ENCODE data around the gene MEGF8. TPM values are rescaled to one million over a fixed set of nuclear protein-coding genes. Genes with fewer than 3 reads are reported as not detected.

Gene MEGF8, protein sequence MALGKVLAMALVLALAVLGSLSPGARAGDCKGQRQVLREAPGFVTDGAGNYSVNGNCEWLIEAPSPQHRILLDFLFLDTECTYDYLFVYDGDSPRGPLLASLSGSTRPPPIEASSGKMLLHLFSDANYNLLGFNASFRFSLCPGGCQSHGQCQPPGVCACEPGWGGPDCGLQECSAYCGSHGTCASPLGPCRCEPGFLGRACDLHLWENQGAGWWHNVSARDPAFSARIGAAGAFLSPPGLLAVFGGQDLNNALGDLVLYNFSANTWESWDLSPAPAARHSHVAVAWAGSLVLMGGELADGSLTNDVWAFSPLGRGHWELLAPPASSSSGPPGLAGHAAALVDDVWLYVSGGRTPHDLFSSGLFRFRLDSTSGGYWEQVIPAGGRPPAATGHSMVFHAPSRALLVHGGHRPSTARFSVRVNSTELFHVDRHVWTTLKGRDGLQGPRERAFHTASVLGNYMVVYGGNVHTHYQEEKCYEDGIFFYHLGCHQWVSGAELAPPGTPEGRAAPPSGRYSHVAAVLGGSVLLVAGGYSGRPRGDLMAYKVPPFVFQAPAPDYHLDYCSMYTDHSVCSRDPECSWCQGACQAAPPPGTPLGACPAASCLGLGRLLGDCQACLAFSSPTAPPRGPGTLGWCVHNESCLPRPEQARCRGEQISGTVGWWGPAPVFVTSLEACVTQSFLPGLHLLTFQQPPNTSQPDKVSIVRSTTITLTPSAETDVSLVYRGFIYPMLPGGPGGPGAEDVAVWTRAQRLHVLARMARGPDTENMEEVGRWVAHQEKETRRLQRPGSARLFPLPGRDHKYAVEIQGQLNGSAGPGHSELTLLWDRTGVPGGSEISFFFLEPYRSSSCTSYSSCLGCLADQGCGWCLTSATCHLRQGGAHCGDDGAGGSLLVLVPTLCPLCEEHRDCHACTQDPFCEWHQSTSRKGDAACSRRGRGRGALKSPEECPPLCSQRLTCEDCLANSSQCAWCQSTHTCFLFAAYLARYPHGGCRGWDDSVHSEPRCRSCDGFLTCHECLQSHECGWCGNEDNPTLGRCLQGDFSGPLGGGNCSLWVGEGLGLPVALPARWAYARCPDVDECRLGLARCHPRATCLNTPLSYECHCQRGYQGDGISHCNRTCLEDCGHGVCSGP (N-terminal part only)
- 10.5 and 30.6 TPM in 2 replicates for total RNA-seq (2011; cell fraction: chromatin; rRNA removed; ENCODE audit: low replicate concordance)
- 29.2 and 30.2 TPM in 2 replicates for total RNA-seq (2011; cell fraction: nucleolus; rRNA removed)
- total RNA-seq (2011; cell fraction: nucleoplasm; rRNA removed) = 14.0 and 15.8 TPM in 2 replicates
- total RNA-seq (2014; rRNA removed) = 3.8 and 4.5 TPM in 2 replicates
- total RNA-seq (2014; rRNA removed; fragmentation: Illumina TruSeq; extraction: Trizol) = 1.5 and 1.8 TPM in 2 replicates
- total RNA-seq (2015; rRNA removed; fragmentation: Illumina TruSeq; extraction: Trizol) = 3.0 and 3.4 TPM in 2 replicates
- total RNA-seq (2021) = 10.0 and 13.1 TPM in 2 replicates
- polyA plus RNA-seq (2011; rRNA removed) = 1.9 and 2.1 TPM in 2 replicates
- polyA plus RNA-seq (2011; cell fraction: cytosol; rRNA removed) = 1.8 and 3.8 TPM in 2 replicates
- polyA plus RNA-seq (2011; cell fraction: nucleus; rRNA removed) = 5.9 and 11.6 TPM in 2 replicates
- polyA plus RNA-seq (2012) = 6.5 and 11.3 TPM in 2 replicates
- 3.9 and 4.6 TPM in 2 replicates for polyA plus RNA-seq (2014; fragmentation: Illumina TruSeq; extraction: Trizol)
- under 1 TPM; 0.28 to 0.34 TPM for polyA plus RNA-seq (2014; fragmentation: Nextera tagmentation; extraction: Ambion mirVana)
- 4.5 and 4.7 TPM in 2 replicates for polyA plus RNA-seq (2014; rRNA removed)
- 2.1 and 2.6 TPM in 2 replicates for polyA minus RNA-seq (2011; rRNA and poly(A)+ RNA removed)
- 8.0 and 10.0 TPM in 2 replicates for polyA minus RNA-seq (2011; cell fraction: cytosol; rRNA and poly(A)+ RNA removed)
- polyA minus RNA-seq (2011; cell fraction: nucleus; rRNA and poly(A)+ RNA removed) = 7.9 and 8.1 TPM in 2 replicates
- Bru-seq, nascent RNA = percentile 51 among the genes with signal in this experiment
- percentile 46 among the genes with signal in this experiment for BruChase-seq, experiment 1, labeled RNA remaining after a 2-hour chase
- percentile 47 among the genes with signal in this experiment for BruChase-seq, experiment 2, labeled RNA remaining after a 6-hour chase
- long read RNA-seq, experiment 1, partial matches to known transcripts = 28 of 45 reads
- long read RNA-seq, experiment 1, other reads (novel, unspliced or antisense) = 17 of 45 reads
- long read RNA-seq, experiment 2, partial matches to known transcripts = 1 of 6 reads
- long read RNA-seq, experiment 2, other reads (novel, unspliced or antisense) = 5 of 6 reads
- long read RNA-seq, experiment 3 = 0 reads

- H3K9ac ChIP-seq (ENCODE audit: insufficient read depth in 1 of 2, low read depth in 2 of 2, low read length in 2 of 2) = peak within 1 kb of the TSS; percentile 93 to 96
- 2% methylated on average over 38 of the region's 45 CpGs for WGBS (ENCODE audit: insufficient coverage, low coverage, missing lambda C conversion rate)
- ATAC-seq (peak; percentile 98), DNase-seq (ENCODE audit: extremely low read depth in 1 of 4, low spot score in 3 of 4) (peak; percentile 97 to 99 (median 98)), FAIRE-seq (peak; percentile 100)
- intact Hi-C loops (cut with micrococcal nuclease) (loop anchor here (10.0 kb wide), 2 partner anchors 109 to 191 kb away; partner anchors contain the start of gene POU2F2), in situ Hi-C loops (cut with MboI) (loop anchor here (10.0 kb wide), 1 partner anchor 191 kb away; the partner anchor contains the start of gene POU2F2)
- H3K27ac ChIP-seq (ENCODE audit: extremely low read depth, low read depth, low read length) = peak within 1 kb of the TSS; percentile 72
- no peaks in the 10 kb centered on the region for H3K9me3 ChIP-seq (replicated peaks; ENCODE audit: control insufficient read depth, insufficient read depth, low read depth, low read length)
- H3K79me2 ChIP-seq (ENCODE audit: control insufficient read depth, insufficient read depth, low read length) = peaks cover 20% of the 10 kb centered on the region
- ChIA-PET CTCF (ENCODE audit: low intra/inter-chr PET ratio) (interaction anchor here (0.5 to 1.6 kb wide), 7 partner anchors 12 to 217 kb away, joined by 3 to 8 read pairs (median 3); partner anchors contain the start of gene TMEM145), POLR2A (no interaction called here)
- H3K4me1 ChIP-seq (replicated peaks in 1 of 2; ENCODE audit: control insufficient read depth in 2 of 2, insufficient read depth in 2 of 2, low read length in 2 of 2) = peaks cover 8 to 27% of the 10 kb centered on the region in 2 experiments; a peak in 4 of 5 replicates
- H3K27me3 ChIP-seq (ENCODE audit: control insufficient read depth in 2 of 2, insufficient read depth in 2 of 2, low read length in 2 of 2) = no peaks in the 10 kb centered on the region
- H3K4me2 ChIP-seq (ENCODE audit: insufficient read depth, low read length) = peak within 1 kb of the TSS; percentile 87
- BruUV-seq (replicated peaks) = no TSS peak
- H4K20me1 ChIP-seq (replicated peaks; ENCODE audit: control insufficient read depth, insufficient read depth, low read length) = no peaks in the 10 kb centered on the region; the same call in 1 of the 2 replicates
- peak within 1 kb of the TSS; percentile 98 for H2AFZ ChIP-seq (ENCODE audit: low read depth, low read length)
- H3K4me3 ChIP-seq = peak within 1 kb of the TSS; percentile 99
- H3K9me1 ChIP-seq (ENCODE audit: control insufficient read depth, insufficient read depth, low read length) = no peaks in the 10 kb centered on the region
- no peaks in the 10 kb centered on the region for H3K36me3 ChIP-seq (ENCODE audit: control insufficient read depth, insufficient read depth, low read length)
- TF ChIP-seq SRSF9 (IDR thresholded peaks at IDR 0.05; ENCODE audit: borderline replicate concordance, low read depth, low read length) = no peak
- TF ChIP-seq EP400 (IDR thresholded peaks at IDR 0.05) = peak; percentile 55; the same call in 1 of the 2 replicates
- no peak for TF ChIP-seq NR2C1 (IDR thresholded peaks at IDR 0.05)
- no peak for TF ChIP-seq NR2C1 (tag; IDR thresholded peaks at IDR 0.05)
- peak; percentile 73 for TF ChIP-seq ELF1 (tag; IDR thresholded peaks at IDR 0.05)
- TF ChIP-seq THRA (IDR thresholded peaks at IDR 0.05) = no peak
- peak; percentile 99 for TF ChIP-seq THAP12 (CRISPR knock-in tag; IDR thresholded peaks at IDR 0.05)
- TF ChIP-seq JUNB (CRISPR knock-in tag; conservative IDR thresholded peaks at IDR 0.05) = no peak
- TF ChIP-seq ZNF217 (CRISPR knock-in tag; IDR thresholded peaks at IDR 0.05) = 0 out of 2 replicates have a peak, but pooled peaks have one; percentile 17
- peak; percentile 81 for TF ChIP-seq ATF7 (IDR thresholded peaks at IDR 0.05)
Measured at GRCh38 chr19:42325308-42325895, at the start of gene MEGF8. TSS of gene MEGF8 (plus strand) at chr19:42325635. CDS start at chr19:42326244, 609 bp downstream.

All from K562 (cell line).